Endothelial cell of umbilical vein (primary cell): ENCODE results near the gene SORCS2.

Experiments used
- CTCF ChIP-seq, 2 donors: IDR thresholded peaks; 1 replicate in 1 of 2; 2 replicates in 1 of 2; pipeline ENCODE4 v1.5.1; 2011; ENCODE audit warnings: low read length in 2 of 2, mild to moderate bottlenecking in 2 of 2, moderate library complexity in 2 of 2, control low read depth in 1 of 2, inconsistent platforms in 1 of 2, low read depth in 1 of 2; ENCODE audit not compliant: insufficient read depth in 1 of 2; ENCODE audit errors: extremely low read depth in 1 of 2
- JUN ChIP-seq: IDR thresholded peaks from 2 replicates; pipeline ENCODE4 v1.6.1; 2011; ENCODE audit warnings: borderline replicate concordance, low read depth; ENCODE audit not compliant: insufficient read length, insufficient read depth
- MAX ChIP-seq: IDR thresholded peaks from 2 replicates; pipeline ENCODE4 v1.6.1; 2011; ENCODE audit not compliant: insufficient read depth, insufficient read length

GRCh38 chr4:7628432-7628831 is 436.1 kb downstream of the SORCS2 start:
- TF ChIP-seq CTCF (IDR thresholded peaks at IDR 0.05; ENCODE audit: extremely low read depth in 1 of 2, insufficient read depth in 1 of 2, low read depth in 1 of 2, low read length in 2 of 2) (no peak), MAX (no peak), JUN (no peak)
